DND-41 (cell line): ENCODE data around the gene TMCC2.

ENCODE experiments used
- EZH2 ChIP-seq: IDR thresholded peaks from 3 replicates; pipeline ENCODE4 v1.6.1; 2012; ENCODE audit warnings: borderline replicate concordance, low read depth, mild to moderate bottlenecking, moderate library complexity, low read length, inconsistent platforms; ENCODE audit not compliant: severe bottlenecking
- TF ChIP-seq, protein P1 (sequence below): IDR thresholded peaks from 2 replicates; pipeline ENCODE4 v1.5.1; 2012; ENCODE audit warnings: borderline replicate concordance, low read length, moderate library complexity, mild to moderate bottlenecking; ENCODE audit not compliant: poor library complexity, severe bottlenecking; ENCODE audit errors: extremely low read depth

DNA sequence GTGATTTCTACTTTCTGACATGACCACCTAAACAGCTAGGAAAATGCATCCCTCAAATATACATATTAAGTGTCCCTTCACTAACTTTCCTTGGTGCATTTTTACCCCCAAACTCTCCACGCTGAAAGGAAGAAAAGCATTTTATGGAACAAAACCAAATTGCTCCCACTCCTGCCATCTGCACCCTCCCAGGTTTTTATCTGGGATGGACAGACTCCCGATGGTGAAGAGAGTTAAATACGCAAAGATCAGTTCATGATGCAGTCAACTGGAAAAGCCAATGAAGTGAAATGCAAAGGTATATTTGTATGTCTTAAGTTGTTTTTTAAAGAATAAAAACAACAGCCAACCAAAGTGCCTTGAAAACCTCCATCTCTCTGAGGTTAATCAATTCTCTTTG is 18.9 kb upstream of the TMCC2 start:
- TF ChIP-seq, protein P1, sequence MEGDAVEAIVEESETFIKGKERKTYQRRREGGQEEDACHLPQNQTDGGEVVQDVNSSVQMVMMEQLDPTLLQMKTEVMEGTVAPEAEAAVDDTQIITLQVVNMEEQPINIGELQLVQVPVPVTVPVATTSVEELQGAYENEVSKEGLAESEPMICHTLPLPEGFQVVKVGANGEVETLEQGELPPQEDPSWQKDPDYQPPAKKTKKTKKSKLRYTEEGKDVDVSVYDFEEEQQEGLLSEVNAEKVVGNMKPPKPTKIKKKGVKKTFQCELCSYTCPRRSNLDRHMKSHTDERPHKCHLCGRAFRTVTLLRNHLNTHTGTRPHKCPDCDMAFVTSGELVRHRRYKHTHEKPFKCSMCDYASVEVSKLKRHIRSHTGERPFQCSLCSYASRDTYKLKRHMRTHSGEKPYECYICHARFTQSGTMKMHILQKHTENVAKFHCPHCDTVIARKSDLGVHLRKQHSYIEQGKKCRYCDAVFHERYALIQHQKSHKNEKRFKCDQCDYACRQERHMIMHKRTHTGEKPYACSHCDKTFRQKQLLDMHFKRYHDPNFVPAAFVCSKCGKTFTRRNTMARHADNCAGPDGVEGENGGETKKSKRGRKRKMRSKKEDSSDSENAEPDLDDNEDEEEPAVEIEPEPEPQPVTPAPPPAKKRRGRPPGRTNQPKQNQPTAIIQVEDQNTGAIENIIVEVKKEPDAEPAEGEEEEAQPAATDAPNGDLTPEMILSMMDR, result no peak
- TF ChIP-seq EZH2, result no peak
